GM20000 (cell line): ENCODE data around the gene GABRG3.

Experiments
- DNase-seq: peaks from one replicate; pipeline ENCODE4 v3.0.0; 2012; ENCODE audit warnings: low spot score
- CTCF ChIP-seq: IDR thresholded peaks from 2 replicates; pipeline ENCODE4 v1.5.1; 2012; ENCODE audit warnings: mild to moderate bottlenecking, control low read depth; ENCODE audit errors: extremely low read depth, missing control alignments

The GABRG3 gene

GRCh38 chr15:27133249-27133648, 162.3 kb downstream of the GABRG3 start:
- no peak for DNase-seq
- TF ChIP-seq CTCF, result no peak

GRCh38 chr15:27134481-27134880, 163.5 kb downstream of the GABRG3 start:
- DNase-seq, result no peak
- no peak for TF ChIP-seq CTCF

GRCh38 chr15:27135151-27135550, 164.2 kb downstream of the GABRG3 start:
- TF ChIP-seq CTCF, result no peak
- DNase-seq, result no peak

GRCh38 chr15:27137127-27137526, 166.1 kb downstream of the GABRG3 start:
- TF ChIP-seq CTCF, result no peak
- DNase-seq, result no peak

GRCh38 chr15:27165590-27165989, 194.6 kb downstream of the GABRG3 start:
- no peak for DNase-seq
- no peak for TF ChIP-seq CTCF

GRCh38 chr15:27166917-27167316, 195.9 kb downstream of the GABRG3 start:
- DNase-seq, result no peak
- TF ChIP-seq CTCF, result no peak

GRCh38 chr15:27167738-27168137, 196.8 kb downstream of the GABRG3 start:
- no peak for DNase-seq
- no peak for TF ChIP-seq CTCF
